Measurements from ENCODE around the gene IMMP2L. TPM values are rescaled to one million over a fixed set of nuclear protein-coding genes. Genes with fewer than 3 reads are reported as not detected.
A peak's percentile ranks its signal among the peaks of the same experiment; 100 is the strongest.
"Not testable (repeated sequence)": the region's sequence is repeated elsewhere in the genome, so short reads cannot be mapped to it uniquely, and the experiment has no call there.

The IMMP2L gene
- total RNA-seq, 1 donor from 2014 or later, result 11.9 TPM

GRCh38 chr7:111509288-111509687 is 53.0 kb downstream of the IMMP2L start:
- Mint-ChIP-seq H3K4me3 (no peak overlapping the region), H3K36me3 (ENCODE audit: low read depth) (peaks cover 7% of the 10 kb centered on the region), H3K27ac (ENCODE audit: unreplicated experiment) (no peak overlapping the region), H3K4me1 (no peaks in the 10 kb centered on the region), H3K9me3 (peaks cover 8% of the 10 kb centered on the region), H3K27me3 (ENCODE audit: low read depth) (no peaks in the 10 kb centered on the region)
- DNase-seq (ENCODE audit: low read depth, low spot score), result no peak
- no peak for TF ChIP-seq CTCF (conservative IDR thresholded peaks at IDR 0.05)

GRCh38 chr7:111508387-111508786 is 53.9 kb downstream of the IMMP2L start:
- Mint-ChIP-seq H3K4me3 (no peak overlapping the region), H3K9me3 (peaks cover 8% of the 10 kb centered on the region), H3K27ac (ENCODE audit: unreplicated experiment) (no peak overlapping the region), H3K36me3 (ENCODE audit: low read depth) (peaks cover 7% of the 10 kb centered on the region), H3K4me1 (no peaks in the 10 kb centered on the region), H3K27me3 (ENCODE audit: low read depth) (no peaks in the 10 kb centered on the region)
- no peak for TF ChIP-seq CTCF (conservative IDR thresholded peaks at IDR 0.05)
- no peak for DNase-seq (ENCODE audit: low read depth, low spot score)

- DNase-seq (ENCODE audit: low read depth, low spot score); H3K9me3 Mint-ChIP-seq; H3K36me3 Mint-ChIP-seq (ENCODE audit: low read depth); H3K4me1 Mint-ChIP-seq; H3K27me3 Mint-ChIP-seq (ENCODE audit: low read depth); H3K27ac Mint-ChIP-seq (ENCODE audit: unreplicated experiment); H3K4me3 Mint-ChIP-seq: not testable (repeated sequence)
Observed at GRCh38 chr7:111505422-111505821, 56.9 kb downstream of the IMMP2L start.

DNA sequence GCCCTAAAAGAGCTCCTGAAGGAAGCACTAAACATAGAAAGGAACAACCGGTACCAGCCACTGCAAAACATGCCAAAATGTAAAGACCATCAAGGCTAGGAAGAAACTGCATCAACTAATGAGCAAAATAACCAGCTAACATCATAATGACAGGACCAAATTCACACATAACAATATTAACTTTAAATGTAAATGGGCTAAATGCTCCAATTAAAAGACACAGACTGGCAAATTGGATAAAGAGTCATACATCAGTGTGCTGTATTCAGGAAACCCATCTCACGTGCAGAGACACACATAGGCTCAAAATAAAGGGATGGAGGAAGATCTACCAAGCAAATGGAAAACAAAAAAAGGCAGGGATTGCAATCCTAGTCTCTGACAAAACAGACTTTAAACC is 60.5 kb downstream of the IMMP2L start:
- not testable (repeated sequence) for H3K36me3 Mint-ChIP-seq (ENCODE audit: low read depth); DNase-seq (ENCODE audit: low read depth, low spot score)

DNA sequence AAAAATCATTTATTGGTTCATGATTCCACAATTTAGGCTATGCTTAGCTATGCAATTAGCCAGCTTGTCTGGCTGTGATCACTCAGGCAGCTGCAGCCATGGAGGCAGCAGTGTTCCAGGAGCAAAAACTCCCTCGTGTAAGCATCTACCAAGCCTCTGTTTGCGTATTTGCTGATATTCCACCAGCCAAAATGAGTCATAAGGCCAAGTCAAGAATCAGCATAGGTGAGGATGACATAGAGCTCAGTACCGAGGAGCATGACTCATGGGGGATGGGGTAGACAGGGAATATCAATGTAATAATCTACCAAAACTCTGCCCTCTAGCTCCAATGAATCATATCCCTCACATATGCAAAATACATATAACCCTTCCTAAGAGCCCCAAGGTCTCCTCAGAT is 63.3 kb downstream of the IMMP2L start:
- Mint-ChIP-seq H3K4me3 (no peak overlapping the region), H3K27ac (ENCODE audit: unreplicated experiment) (peak overlapping the region; percentile 67), H3K36me3 (ENCODE audit: low read depth) (peaks cover 6% of the 10 kb centered on the region), H3K4me1 (no peaks in the 10 kb centered on the region), H3K27me3 (ENCODE audit: low read depth) (no peaks in the 10 kb centered on the region), H3K9me3 (no peaks in the 10 kb centered on the region)
- TF ChIP-seq CTCF (conservative IDR thresholded peaks at IDR 0.05), result no peak
- DNase-seq (ENCODE audit: low read depth, low spot score), result no peak

More for the DNA sequence above, 60.5 kb downstream of the IMMP2L start:
- H3K27me3 Mint-ChIP-seq (ENCODE audit: low read depth); H3K4me1 Mint-ChIP-seq; H3K4me3 Mint-ChIP-seq; H3K9me3 Mint-ChIP-seq; H3K27ac Mint-ChIP-seq (ENCODE audit: unreplicated experiment): not testable (repeated sequence)

DNA sequence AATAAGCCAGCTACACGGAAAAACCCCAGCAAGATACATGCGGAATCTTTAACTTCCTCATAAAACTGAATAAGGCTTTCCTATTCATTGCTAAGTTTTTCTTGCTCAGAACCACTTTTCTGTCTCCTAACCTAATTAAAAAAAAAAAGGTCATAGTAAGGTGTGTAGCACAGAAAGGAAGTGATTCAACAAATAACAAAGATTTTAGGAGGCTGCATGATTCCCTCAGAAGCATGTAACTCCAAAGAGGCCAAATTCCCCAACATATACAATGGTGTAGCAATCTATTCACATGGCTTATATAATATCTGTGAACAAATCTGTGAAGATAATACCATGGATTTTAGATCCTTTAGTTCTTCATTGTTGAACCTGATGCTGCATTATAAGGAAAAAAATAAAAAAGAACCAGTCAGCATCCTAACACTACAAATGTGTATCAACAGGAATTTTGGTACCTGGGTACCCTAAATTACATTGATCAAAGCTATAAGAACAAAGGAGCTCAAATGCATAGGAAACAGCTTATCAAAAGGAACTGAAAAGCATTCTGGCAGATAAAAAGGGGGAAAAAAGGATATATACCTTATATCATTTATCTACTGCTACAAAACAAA is 63.8 kb downstream of the IMMP2L start:
- no peak overlapping the region for H3K27ac Mint-ChIP-seq (ENCODE audit: unreplicated experiment)
- no peak for TF ChIP-seq CTCF (conservative IDR thresholded peaks at IDR 0.05)
- no peaks in the 10 kb centered on the region for H3K27me3 Mint-ChIP-seq (ENCODE audit: low read depth)
- H3K4me1 Mint-ChIP-seq, result no peaks in the 10 kb centered on the region
- no peak for DNase-seq (ENCODE audit: low read depth, low spot score)
- peaks cover 6% of the 10 kb centered on the region for H3K36me3 Mint-ChIP-seq (ENCODE audit: low read depth)
- no peaks in the 10 kb centered on the region for H3K9me3 Mint-ChIP-seq
- H3K4me3 Mint-ChIP-seq, result no peak overlapping the region
